AG04449 (cell line): ENCODE data around the gene BMP6.

ENCODE experiments used
- CTCF ChIA-PET: fragments of 350-600 bp; formaldehyde crosslinking; extraction: SDS; loops from one replicate; lab custom pipeline; 2021; ENCODE audit warnings: antibody characterized with exemption; lab: Yijun Ruan, JAX
- POLR2A ChIA-PET: fragments of 400-600, 350-600 bp; formaldehyde crosslinking; extraction: SDS; loops from one replicate; lab custom pipeline; 2020; ENCODE audit warnings: antibody characterized with exemption, inconsistent platforms; lab: Yijun Ruan, JAX
- DNase-seq: peaks from one replicate; pipeline ENCODE4 v3.0.0-alpha.2; 2010; ENCODE audit warnings: low read depth, low spot score
- H3K4me3 ChIP-seq: 2 replicates; pipeline ENCODE4 v1.5.1; 2011; ENCODE audit warnings: low read depth, mild to moderate bottlenecking, control low read depth, low read length
- TF ChIP-seq, protein P1 (sequence below): IDR thresholded peaks from one replicate; pipeline ENCODE4 v1.5.1; 2011; ENCODE audit warnings: mild to moderate bottlenecking, moderate library complexity, low read length, control low read depth, inconsistent platforms; ENCODE audit not compliant: insufficient read depth; ENCODE audit errors: missing control alignments

The BMP6 gene

GRCh38 chr6:7828124-7828523 lies 102.2 kb downstream of the BMP6 start:
- TF ChIP-seq, protein P1, sequence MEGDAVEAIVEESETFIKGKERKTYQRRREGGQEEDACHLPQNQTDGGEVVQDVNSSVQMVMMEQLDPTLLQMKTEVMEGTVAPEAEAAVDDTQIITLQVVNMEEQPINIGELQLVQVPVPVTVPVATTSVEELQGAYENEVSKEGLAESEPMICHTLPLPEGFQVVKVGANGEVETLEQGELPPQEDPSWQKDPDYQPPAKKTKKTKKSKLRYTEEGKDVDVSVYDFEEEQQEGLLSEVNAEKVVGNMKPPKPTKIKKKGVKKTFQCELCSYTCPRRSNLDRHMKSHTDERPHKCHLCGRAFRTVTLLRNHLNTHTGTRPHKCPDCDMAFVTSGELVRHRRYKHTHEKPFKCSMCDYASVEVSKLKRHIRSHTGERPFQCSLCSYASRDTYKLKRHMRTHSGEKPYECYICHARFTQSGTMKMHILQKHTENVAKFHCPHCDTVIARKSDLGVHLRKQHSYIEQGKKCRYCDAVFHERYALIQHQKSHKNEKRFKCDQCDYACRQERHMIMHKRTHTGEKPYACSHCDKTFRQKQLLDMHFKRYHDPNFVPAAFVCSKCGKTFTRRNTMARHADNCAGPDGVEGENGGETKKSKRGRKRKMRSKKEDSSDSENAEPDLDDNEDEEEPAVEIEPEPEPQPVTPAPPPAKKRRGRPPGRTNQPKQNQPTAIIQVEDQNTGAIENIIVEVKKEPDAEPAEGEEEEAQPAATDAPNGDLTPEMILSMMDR: no peak
- POLR2A ChIA-PET: no interaction called here
- H3K4me3 ChIP-seq: no peak overlapping the region
- CTCF ChIA-PET: no interaction called here
- no peak for DNase-seq

DNA sequence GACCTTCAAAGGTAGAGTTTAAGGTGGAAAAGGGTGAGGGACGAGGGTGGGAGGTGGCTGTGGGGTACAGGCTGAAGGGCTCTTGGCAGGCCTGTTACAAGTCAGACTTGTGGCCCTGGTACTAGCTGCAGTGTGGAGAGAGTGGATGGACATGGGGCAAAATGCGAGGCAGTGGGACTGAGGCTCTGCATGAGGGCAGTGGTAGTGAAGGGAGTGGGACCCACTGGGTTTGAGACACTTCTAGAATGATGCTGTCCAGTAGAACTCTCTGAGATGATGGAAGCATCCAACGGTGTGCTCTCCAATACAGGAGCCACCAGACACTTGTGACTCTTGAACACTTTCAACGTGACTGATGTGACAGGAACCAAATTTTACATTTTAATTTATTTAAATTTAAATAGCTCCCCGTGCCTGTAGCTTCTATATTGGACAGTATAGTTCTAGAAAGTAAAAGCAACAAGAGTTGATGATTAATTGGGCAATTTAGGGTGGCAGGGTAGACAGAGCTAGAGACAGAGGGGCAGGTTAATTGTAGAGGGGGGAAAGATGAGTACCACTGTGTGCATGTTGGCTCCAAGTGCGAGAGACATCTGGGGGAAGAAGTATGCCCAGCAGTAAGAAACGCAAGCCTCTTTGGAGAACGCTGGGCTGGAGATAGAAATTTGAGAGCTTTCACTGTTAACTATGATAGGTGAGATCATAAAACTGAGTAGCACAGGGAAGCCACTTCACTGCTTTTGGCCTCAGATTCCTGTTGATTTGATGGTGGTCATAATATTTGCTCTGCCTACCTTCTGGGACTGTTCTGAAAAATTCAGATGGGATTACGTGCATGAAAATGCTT lies 107.2 kb downstream of the BMP6 start:
- TF ChIP-seq, protein P1: no peak
- POLR2A ChIA-PET: no interaction called here
- H3K4me3 ChIP-seq: no peak overlapping the region
- CTCF ChIA-PET: no interaction called here
- DNase-seq: no peak

DNA sequence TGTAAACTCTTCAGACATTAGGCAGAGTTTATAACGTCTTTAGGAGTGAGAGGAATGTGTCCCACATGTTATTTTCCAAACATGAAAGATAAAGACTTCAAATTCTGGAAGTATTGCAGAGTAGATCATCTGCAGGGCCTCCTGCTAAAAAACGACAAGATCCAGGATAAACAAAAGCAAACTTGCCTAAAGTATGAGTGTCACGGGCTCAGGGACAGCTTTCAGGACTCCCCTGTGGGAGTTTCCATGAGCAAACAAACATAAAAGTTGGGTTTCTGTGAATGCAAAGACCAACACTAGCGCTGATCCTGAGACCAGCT lies 107.8 kb downstream of the BMP6 start:
- POLR2A ChIA-PET: no interaction called here
- TF ChIP-seq, protein P1: no peak
- no peak for DNase-seq
- CTCF ChIA-PET: no interaction called here
- H3K4me3 ChIP-seq: no peak overlapping the region

DNA sequence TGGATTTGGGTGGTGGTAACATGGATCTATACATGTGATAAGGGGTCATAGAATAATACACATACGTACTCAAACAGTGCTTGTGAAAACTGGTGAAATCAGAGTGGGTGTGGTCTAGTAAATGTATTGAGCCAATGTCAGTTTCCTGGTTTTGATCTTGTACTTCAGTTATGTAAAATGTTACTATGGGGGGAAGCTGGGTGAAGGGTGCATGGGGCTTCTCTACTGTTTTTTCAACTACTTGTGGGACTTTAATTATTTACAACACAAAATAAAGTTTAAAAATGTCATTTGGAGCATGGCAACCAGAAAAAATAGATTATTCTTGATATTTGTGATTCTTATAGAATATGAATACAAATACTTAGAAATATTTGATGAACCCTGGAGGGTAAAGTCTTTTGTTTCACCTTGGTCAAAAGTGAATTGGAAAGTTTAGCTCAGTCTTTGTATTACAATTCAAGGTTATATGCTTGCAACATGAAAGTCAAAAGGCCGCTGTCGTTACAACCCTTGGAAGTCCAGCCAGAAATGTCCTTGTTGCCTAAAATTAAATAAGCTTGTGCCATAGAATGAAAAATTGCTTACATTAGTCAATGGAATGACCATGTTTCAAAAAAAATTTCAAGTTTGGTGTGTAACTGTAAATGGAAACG lies 110.6 kb downstream of the BMP6 start:
- CTCF ChIA-PET: no interaction called here
- TF ChIP-seq, protein P1: no peak
- DNase-seq: no peak
- POLR2A ChIA-PET: no interaction called here
- no peak overlapping the region for H3K4me3 ChIP-seq

DNA sequence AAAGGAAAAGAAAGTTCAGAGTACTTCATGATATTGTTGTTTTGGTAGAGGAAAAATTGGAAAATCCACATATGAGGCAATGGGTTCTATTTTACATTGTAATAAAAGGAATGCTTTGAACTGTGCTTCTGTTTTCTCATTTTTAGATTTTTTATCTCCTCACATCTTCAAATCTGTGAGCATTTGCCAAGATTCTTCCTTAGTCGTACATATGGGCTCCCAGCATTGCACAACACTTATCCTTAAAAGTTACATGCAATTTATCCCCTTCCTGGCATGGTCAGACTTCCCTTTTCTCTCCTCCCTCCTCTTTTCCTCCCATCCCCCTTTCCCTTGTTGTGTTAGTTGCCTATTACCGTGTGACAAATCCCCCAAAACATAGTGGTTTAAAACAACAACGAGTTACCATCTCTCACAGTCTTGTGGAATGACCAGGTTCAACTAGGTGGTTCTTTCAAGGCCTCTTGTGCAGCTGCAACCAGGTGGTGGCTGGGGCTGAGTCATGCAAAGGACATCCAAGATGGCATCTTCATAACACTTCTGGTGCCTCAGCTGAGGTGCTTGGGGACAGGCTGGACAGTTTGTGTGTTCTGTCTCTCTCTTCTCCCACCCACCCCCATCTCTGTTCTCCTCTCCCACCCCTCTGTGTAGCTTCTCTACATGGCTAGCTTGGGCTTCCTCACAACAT lies 116.0 kb downstream of the BMP6 start:
- H3K4me3 ChIP-seq: no peak overlapping the region
- TF ChIP-seq, protein P1: no peak
- ChIA-PET CTCF (no interaction called here), POLR2A (no interaction called here)
- no peak for DNase-seq
